Kidney (tissue), 14 donors: ENCODE results near the gene CRY2. TPM values are rescaled to one million over a fixed set of nuclear protein-coding genes. Genes with fewer than 3 reads are reported as not detected.
A peak's percentile ranks its signal among the peaks of the same experiment; 100 is the strongest.

Experiments
- DNase-seq, 5 donors: peaks; one replicate each; pipeline ENCODE4 v3.0.0-alpha.2; 2013 to 2020
- FAIRE-seq: peaks from 2 replicates; lab custom pipeline; 2012; peaks lifted over from hg19 to GRCh38; lab: Jason Lieb, UNC
- H3K27ac ChIP-seq, 2 donors: one replicate each; pipeline ENCODE4 v1.7.0; 2013; ENCODE audit warnings: low read depth in 2 of 2, low read length in 2 of 2, inconsistent platforms in 1 of 2
- H3K27me3 ChIP-seq: one replicate; pipeline ENCODE4 v1.7.1; 2013; ENCODE audit warnings: low read length, inconsistent platforms; ENCODE audit not compliant: control insufficient read depth, insufficient read depth
- H3K36me3 ChIP-seq, 3 donors: one replicate each; pipeline versions ENCODE4 v1.7.0 to v1.7.1; 2013; ENCODE audit warnings: low read length in 3 of 3, control low read depth in 1 of 3, inconsistent platforms in 1 of 3; ENCODE audit not compliant: insufficient read depth in 3 of 3, control insufficient read depth in 2 of 3
- H3K4me1 ChIP-seq, 3 donors: one replicate each; pipeline versions ENCODE4 v1.7.0 to v1.7.1; 2013; ENCODE audit warnings: low read length in 3 of 3, inconsistent platforms in 1 of 3, low read depth in 1 of 3; ENCODE audit not compliant: control insufficient read depth in 2 of 3, insufficient read depth in 2 of 3
- H3K4me3 ChIP-seq, 3 donors: one replicate each; pipeline versions ENCODE4 v1.7.0 to v1.8.1; 2013; ENCODE audit warnings: low read length in 3 of 3, control low read depth in 1 of 3, inconsistent platforms in 1 of 3
- H3K9ac ChIP-seq, 3 donors: one replicate each; pipeline versions ENCODE4 v1.7.0 to v1.7.1; 2013; ENCODE audit warnings: low read length in 3 of 3, control low read depth in 1 of 3, inconsistent platforms in 1 of 3
- H3K9me3 ChIP-seq, 3 donors: one replicate each; pipeline versions ENCODE4 v1.7.0 to v1.7.1; 2013; ENCODE audit warnings: low read length in 3 of 3, control low read depth in 1 of 3, inconsistent platforms in 1 of 3; ENCODE audit not compliant: control insufficient read depth in 2 of 3, insufficient read depth in 1 of 3
- CTCF ChIP-seq: IDR thresholded peaks from 3 replicates; pipeline ENCODE4 v1.5.1; 2012; ENCODE audit warnings: mild to moderate bottlenecking, moderate library complexity, borderline replicate concordance; ENCODE audit not compliant: insufficient read depth; ENCODE audit errors: extremely low read depth
- intact Hi-C: fragments of 100-400 bp; cut with DNase I; formaldehyde crosslinking; loops from one replicate; pipeline ENCODE4 v1.11.1; 2022
- polyA plus RNA-seq: library from polyadenylated mRNA; stranded (reverse); fragments of 350-450 nt; fragmentation: Illumina TruSeq; extraction: RNeasy Lipid Tissue Mini Kit (QIAGEN cat#74804); gene quantifications from one replicate; pipeline ENCODE4 v1.2.3, GENCODE V29; 2014; ENCODE audit warnings: low read depth, low replicate concordance; ENCODE audit not compliant: insufficient read depth
- total RNA-seq: library from RNA; stranded (reverse); fragmentation: NEBNext Ultra II Directional; extraction: Animal tissue kit (Norgen Biotek cat#: 25700); gene quantifications from one replicate; pipeline ENCODE4 v1.2.1, GENCODE V29; 2021
- donor health status: control.
- donor health status: control.
- donor health status: control.
- donor health status: control.
- donor health status: control.
- donor health status: DM: yes; HTN: yes; CAD: no.
- donor health status: Normal renal cell carcinoma (clear cell type).

CRY2 gene
- total and polyA plus RNA-seq, 2 donors from 2014 or later = 20.7 to 44.5 TPM

- Histone ChIP-seq H3K4me1 (peaks cover 3 to 34% (median 30%) of the 10 kb centered on the region in 3 donors), H3K4me3 (peak overlapping the region; percentile 61 to 90 (median 66)), H3K9me3 (no peaks in the 10 kb centered on the region), H3K9ac (peak overlapping the region in 2 of 3 donors; percentile 35 to 88), H3K36me3 (no peaks in the 10 kb centered on the region), H3K27me3 (no peaks in the 10 kb centered on the region), H3K27ac (peak overlapping the region; percentile 38 to 96)
- FAIRE-seq (no peak), DNase-seq (peak in 1 of 5 donors; percentile 19)
- intact Hi-C loops = no loop called here
- TF ChIP-seq CTCF = no peak
These were observed 1.4 kb downstream of the CRY2 start for GRCh38 chr11:45848654-45849081.

- H3K4me3 ChIP-seq = no peak overlapping the region
- no peak overlapping the region for H3K9ac ChIP-seq
- H3K27ac ChIP-seq = peak overlapping the region in 1 of 2 donors; percentile 8
- intact Hi-C loops = no loop called here
- no peaks in the 10 kb centered on the region for H3K27me3 ChIP-seq
- no peak for FAIRE-seq
- H3K9me3 ChIP-seq = no peaks in the 10 kb centered on the region
- no peaks in the 10 kb centered on the region for H3K36me3 ChIP-seq
- H3K4me1 ChIP-seq = peaks cover 3 to 44% (median 39%) of the 10 kb centered on the region in 3 donors
- TF ChIP-seq CTCF = no peak
- DNase-seq = no peak
These were observed 3.2 kb downstream of the CRY2 start for GRCh38 chr11:45850446-45850845.

GRCh38 chr11:45851228-45851627 lies 4.0 kb downstream of the CRY2 start:
- no peak for DNase-seq
- peak overlapping the region in 1 of 2 donors; percentile 18 for H3K27ac ChIP-seq
- peaks cover 3 to 51% (median 46%) of the 10 kb centered on the region in 3 donors for H3K4me1 ChIP-seq
- H3K9me3 ChIP-seq = no peaks in the 10 kb centered on the region
- no peaks in the 10 kb centered on the region for H3K27me3 ChIP-seq
- FAIRE-seq = no peak
- intact Hi-C loops = no loop called here
- H3K36me3 ChIP-seq = peaks cover 0 to 7% (median 0%) of the 10 kb centered on the region in 3 donors
- no peak for TF ChIP-seq CTCF
- no peak overlapping the region for H3K4me3 ChIP-seq
- no peak overlapping the region for H3K9ac ChIP-seq
